GM12875 (cell line): ENCODE results near the gene TAL1.

ENCODE experiments used
- H3K4me3 ChIP-seq: one replicate; pipeline ENCODE4 v1.5.1; 2011; ENCODE audit warnings: low read depth, low read length, control low read depth
- TF ChIP-seq, protein P1 (sequence below): IDR thresholded peaks from 2 replicates; pipeline ENCODE4 v1.5.1; 2011; ENCODE audit warnings: low read depth, mild to moderate bottlenecking, control low read depth, inconsistent platforms, low read length, moderate library complexity, borderline replicate concordance; ENCODE audit not compliant: insufficient read depth

Gene TAL1

GRCh38 chr1:47252369-47252768, 20.3 kb upstream of the TAL1 start:
- H3K4me3 ChIP-seq = no peak overlapping the region
- TF ChIP-seq, protein P1, sequence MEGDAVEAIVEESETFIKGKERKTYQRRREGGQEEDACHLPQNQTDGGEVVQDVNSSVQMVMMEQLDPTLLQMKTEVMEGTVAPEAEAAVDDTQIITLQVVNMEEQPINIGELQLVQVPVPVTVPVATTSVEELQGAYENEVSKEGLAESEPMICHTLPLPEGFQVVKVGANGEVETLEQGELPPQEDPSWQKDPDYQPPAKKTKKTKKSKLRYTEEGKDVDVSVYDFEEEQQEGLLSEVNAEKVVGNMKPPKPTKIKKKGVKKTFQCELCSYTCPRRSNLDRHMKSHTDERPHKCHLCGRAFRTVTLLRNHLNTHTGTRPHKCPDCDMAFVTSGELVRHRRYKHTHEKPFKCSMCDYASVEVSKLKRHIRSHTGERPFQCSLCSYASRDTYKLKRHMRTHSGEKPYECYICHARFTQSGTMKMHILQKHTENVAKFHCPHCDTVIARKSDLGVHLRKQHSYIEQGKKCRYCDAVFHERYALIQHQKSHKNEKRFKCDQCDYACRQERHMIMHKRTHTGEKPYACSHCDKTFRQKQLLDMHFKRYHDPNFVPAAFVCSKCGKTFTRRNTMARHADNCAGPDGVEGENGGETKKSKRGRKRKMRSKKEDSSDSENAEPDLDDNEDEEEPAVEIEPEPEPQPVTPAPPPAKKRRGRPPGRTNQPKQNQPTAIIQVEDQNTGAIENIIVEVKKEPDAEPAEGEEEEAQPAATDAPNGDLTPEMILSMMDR = no peak

DNA sequence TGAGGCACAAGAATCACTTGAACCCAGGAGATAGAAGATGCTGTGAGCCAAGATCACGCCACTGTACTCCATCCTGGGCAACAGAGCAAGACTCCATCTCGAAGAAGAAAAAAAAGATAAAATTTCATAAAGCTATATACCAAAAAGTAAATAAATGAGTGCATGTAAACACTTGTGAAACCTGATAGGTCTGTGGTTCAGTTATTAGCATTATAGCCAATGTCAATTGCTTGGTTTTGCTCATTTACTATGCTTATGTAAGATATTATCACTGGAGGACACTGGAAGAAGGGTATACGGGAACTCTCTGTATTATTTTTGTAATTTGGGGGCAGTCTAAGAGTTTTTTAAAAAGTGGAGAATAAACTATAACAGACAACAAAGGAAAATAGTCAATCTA, 17.7 kb upstream of the TAL1 start:
- TF ChIP-seq, protein P1 = no peak
- no peak overlapping the region for H3K4me3 ChIP-seq

DNA sequence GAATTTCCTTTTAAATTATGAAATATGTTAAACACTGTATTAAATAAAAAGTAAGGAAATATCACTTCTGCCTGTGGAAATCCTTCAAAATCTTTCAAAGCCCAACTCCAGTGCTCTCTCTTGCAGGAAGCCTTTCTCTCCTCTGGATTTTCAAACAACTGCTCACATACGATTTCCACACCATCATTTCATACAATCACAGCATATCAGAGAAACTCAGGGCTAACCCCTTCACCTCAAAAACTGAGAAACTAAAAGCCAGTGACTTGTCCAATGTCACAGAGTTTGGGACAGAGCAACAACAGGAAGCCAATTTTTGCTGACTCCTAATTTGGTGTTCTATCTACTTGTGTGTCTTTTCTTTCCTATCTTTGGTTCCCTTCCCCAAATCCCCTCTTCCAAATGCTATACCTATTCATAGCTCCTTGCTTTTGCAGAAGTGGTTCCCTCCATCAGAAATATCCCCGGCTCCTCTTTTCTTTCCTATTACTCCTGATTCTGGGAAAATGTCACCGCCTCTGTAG, 12.4 kb upstream of the TAL1 start:
- H3K4me3 ChIP-seq = no peak overlapping the region
- TF ChIP-seq, protein P1 = no peak

GRCh38 chr1:47243910-47244309, 11.9 kb upstream of the TAL1 start:
- no peak overlapping the region for H3K4me3 ChIP-seq
- TF ChIP-seq, protein P1 = no peak

DNA sequence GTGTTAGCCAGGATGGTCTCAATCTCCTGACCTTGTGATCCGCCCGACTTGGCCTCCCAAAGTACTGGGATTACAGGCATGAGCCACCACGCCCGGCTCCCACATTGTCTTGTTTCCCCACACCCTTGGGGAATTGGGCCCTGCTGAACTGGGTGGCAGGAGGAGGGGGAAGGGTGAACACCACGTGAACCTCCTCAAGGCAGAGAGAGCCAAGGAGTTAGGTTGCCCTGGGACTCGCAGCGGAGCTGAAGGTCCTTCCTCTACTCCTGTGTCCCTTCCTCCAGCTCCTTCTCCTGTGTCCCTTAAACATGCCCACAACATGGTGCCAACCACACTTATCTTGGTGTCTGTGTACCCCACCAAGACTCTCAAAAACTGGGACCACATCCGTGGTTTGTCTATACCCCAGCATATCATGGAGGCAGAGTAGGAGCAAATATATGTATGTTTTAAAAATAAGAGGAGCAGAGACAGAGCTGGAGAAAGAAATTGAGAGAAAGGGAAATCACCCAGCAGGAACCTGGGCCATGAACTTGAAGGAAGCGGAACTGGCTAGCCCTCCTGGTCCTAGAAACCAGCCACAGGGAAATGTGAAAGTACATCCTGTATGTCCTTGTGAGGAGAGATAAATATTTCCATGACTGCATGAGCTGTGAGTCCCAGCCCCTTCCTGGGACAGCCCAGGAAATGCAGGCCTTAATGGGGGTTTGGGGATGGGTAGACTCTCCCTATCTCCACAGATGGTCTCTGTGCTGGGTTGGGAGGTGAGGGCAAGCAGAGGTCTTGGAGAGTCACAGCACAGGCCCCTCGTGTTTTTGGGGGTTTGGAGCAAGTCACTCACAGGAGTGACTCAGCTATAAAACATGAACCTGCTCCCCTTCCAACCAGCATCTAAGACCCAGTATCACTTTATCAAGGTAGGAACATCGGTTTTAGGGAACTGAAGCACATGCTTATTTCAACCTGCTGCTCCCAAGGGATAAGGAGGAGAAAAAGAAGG, 9.4 kb upstream of the TAL1 start:
- TF ChIP-seq, protein P1 = no peak

GRCh38 chr1:47238935-47239592, 7.0 kb upstream of the TAL1 start:
- TF ChIP-seq, protein P1 = no peak
- H3K4me3 ChIP-seq = no peak overlapping the region

More for the DNA sequence above, 9.4 kb upstream of the TAL1 start:
- no peak overlapping the region for H3K4me3 ChIP-seq
